Neutrophil (primary cell): ENCODE results near the gene OR2D2.

Experiments
- H3K27ac ChIP-seq: fragments of 200-600 bp; sonication (generic); 2 replicates; pipeline ENCODE4 v1.5.1; 2016; ENCODE audit warnings: mild to moderate bottlenecking, moderate library complexity
- H3K27me3 ChIP-seq: fragments of 200-600 bp; sonication (generic); 2 replicates; pipeline ENCODE4 v1.6.0; 2016; ENCODE audit warnings: mild to moderate bottlenecking
- H3K36me3 ChIP-seq: fragments of 200-600 bp; sonication (generic); 2 replicates; pipeline ENCODE4 v1.5.1; 2017
- H3K4me1 ChIP-seq, 2 experiments: fragments of 200-600 bp in 1 of 2; sonication (generic) in 1 of 2; 1 replicate in 1 of 2; 2 replicates in 1 of 2; pipeline versions ENCODE4 v1.5.1 to v1.6.1; 2013 to 2016; ENCODE audit warnings: low read depth in 1 of 2, low read length in 1 of 2, mild to moderate bottlenecking in 1 of 2, moderate library complexity in 1 of 2; ENCODE audit not compliant: control insufficient read depth in 1 of 2, insufficient read depth in 1 of 2
- H3K4me3 ChIP-seq, 2 experiments: fragments of 200-600 bp in 1 of 2; sonication (generic) in 1 of 2; 1 replicate in 1 of 2; 2 replicates in 1 of 2; pipeline ENCODE4 v1.5.1; 2013 to 2016; ENCODE audit warnings: low read depth in 1 of 2, low read length in 1 of 2, mild to moderate bottlenecking in 1 of 2, moderate library complexity in 1 of 2
- H3K9me3 ChIP-seq: fragments of 200-600 bp; sonication (generic); 2 replicates; pipeline ENCODE4 v1.5.1; 2016
- CTCF ChIP-seq: fragments of 200-600 bp; sonication (generic); IDR thresholded peaks from 2 replicates; pipeline ENCODE4 v1.5.1; 2016; ENCODE audit warnings: antibody characterized with exemption

OR2D2 gene

GRCh38 chr11:6843670-6844069 lies 48.6 kb downstream of the OR2D2 start:
- H3K36me3 ChIP-seq = no peaks in the 10 kb centered on the region
- no peaks in the 10 kb centered on the region for H3K27me3 ChIP-seq

GRCh38 chr11:6841694-6842093 lies 50.6 kb downstream of the OR2D2 start:
- H3K27ac ChIP-seq = no peak overlapping the region
- H3K36me3 ChIP-seq = no peaks in the 10 kb centered on the region
- H3K9me3 ChIP-seq = no peaks in the 10 kb centered on the region
- no peak overlapping the region for H3K4me3 ChIP-seq
- no peak for TF ChIP-seq CTCF
- H3K27me3 ChIP-seq = no peaks in the 10 kb centered on the region
- no peaks in the 10 kb centered on the region for H3K4me1 ChIP-seq

More at GRCh38 chr11:6843670-6844069, 48.6 kb downstream of the OR2D2 start:
- TF ChIP-seq CTCF = no peak
- Histone ChIP-seq H3K4me1 (no peaks in the 10 kb centered on the region), H3K27ac (no peak overlapping the region), H3K4me3 (no peak overlapping the region), H3K9me3 (no peaks in the 10 kb centered on the region)
